COLO829 (cell line): ENCODE data around the gene NRCAM.
A peak's percentile ranks its signal among the peaks of the same experiment; 100 is the strongest.

ENCODE experiments used
- DNase-seq: peaks from one replicate; pipeline ENCODE4 v3.0.0; 2012; ENCODE audit warnings: low spot score

Gene NRCAM

GRCh38 chr7:108246227-108246837 is 209.9 kb downstream of the NRCAM start:
- peak; percentile 24 for DNase-seq

GRCh38 chr7:108245523-108246226 is 210.6 kb downstream of the NRCAM start:
- no peak for DNase-seq

- no peak for DNase-seq
These were observed 212.1 kb downstream of the NRCAM start for GRCh38 chr7:108244110-108244509.

- DNase-seq: no peak
These were observed 216.6 kb downstream of the NRCAM start for GRCh38 chr7:108239501-108240225.

- DNase-seq: no peak
These were observed 219.4 kb downstream of the NRCAM start for GRCh38 chr7:108236681-108237415.

- DNase-seq: no peak
These were observed 220.7 kb downstream of the NRCAM start for GRCh38 chr7:108235451-108236061.

GRCh38 chr7:108234971-108235450 is 221.2 kb downstream of the NRCAM start:
- DNase-seq: peak; percentile 24

- no peak for DNase-seq
These were observed 222.0 kb downstream of the NRCAM start for GRCh38 chr7:108234281-108234680.

- DNase-seq: no peak
These were observed 224.2 kb downstream of the NRCAM start for GRCh38 chr7:108232076-108232475.

GRCh38 chr7:108231221-108231620 is 225.0 kb downstream of the NRCAM start:
- DNase-seq: no peak

- DNase-seq: no peak
These were observed 228.9 kb downstream of the NRCAM start for GRCh38 chr7:108227366-108227765.

- no peak for DNase-seq
These were observed 229.4 kb downstream of the NRCAM start for GRCh38 chr7:108226816-108227299.

GRCh38 chr7:108225531-108226181 is 230.6 kb downstream of the NRCAM start:
- no peak for DNase-seq

- DNase-seq: no peak
These were observed 231.8 kb downstream of the NRCAM start for GRCh38 chr7:108224387-108224786.

- DNase-seq: no peak
These were observed 233.9 kb downstream of the NRCAM start for GRCh38 chr7:108222236-108222892.

- no peak for DNase-seq
These were observed 244.6 kb downstream of the NRCAM start for GRCh38 chr7:108211382-108212201.

GRCh38 chr7:108210796-108211195 is 245.4 kb downstream of the NRCAM start:
- DNase-seq: no peak

GRCh38 chr7:108205311-108205710 is 250.9 kb downstream of the NRCAM start:
- DNase-seq: no peak

GRCh38 chr7:108204281-108204796 is 251.9 kb downstream of the NRCAM start:
- DNase-seq: no peak

- no peak for DNase-seq
These were observed 252.7 kb downstream of the NRCAM start for GRCh38 chr7:108203537-108203936.
